ENCODE data around the gene RRP7A. TPM values are rescaled to one million over a fixed set of nuclear protein-coding genes. Genes with fewer than 3 reads are reported as not detected.
"Not testable (repeated sequence)": the region's sequence is repeated elsewhere in the genome, so short reads cannot be mapped to it uniquely, and the experiment has no call there.

Gene RRP7A
- total RNA-seq, 2 donors from 2014 or later: 13.7 to 23.4 TPM

- H3K36me3 ChIP-seq (replicated peaks in 1 of 2; ENCODE audit: insufficient read depth in 1 of 2, low read depth in 2 of 2); H3K4me3 ChIP-seq; H3K27ac ChIP-seq; intact Hi-C loops (cut with DNase I); H3K9me3 ChIP-seq; ATAC-seq; H3K27me3 ChIP-seq; DNase-seq: not testable (repeated sequence)
- H3K4me1 ChIP-seq: peaks cover 24% of the 10 kb centered on the region
- WGBS, 2 donors: 96% methylated on average over 7 of the region's 7 CpGs
These were observed 2.5 kb downstream of the RRP7A start for GRCh38 chr22:42517103-42517502.

GRCh38 chr22:42515896-42516295 lies 3.7 kb downstream of the RRP7A start:
- intact Hi-C loops (cut with DNase I): no loop called here
- H3K27ac ChIP-seq: peak overlapping the region in 2 of 4 donors; percentile 28 to 34
- no peaks in the 10 kb centered on the region for H3K27me3 ChIP-seq
- DNase-seq (peak; percentile 61 to 71 (median 64)), ATAC-seq (no peak)
- TF ChIP-seq CTCF (IDR thresholded peaks at IDR 0.05) (no peak), POLR2A (IDR thresholded peaks at IDR 0.05) (no peak)
- H3K36me3 ChIP-seq (replicated peaks in 1 of 2; ENCODE audit: insufficient read depth in 1 of 2, low read depth in 2 of 2): no peaks in the 10 kb centered on the region
- 44 to 46% methylated on average over 10 to 12 of the region's 14 CpGs for WGBS, 2 donors
- H3K4me1 ChIP-seq: peaks cover 24% of the 10 kb centered on the region
- no peaks in the 10 kb centered on the region for H3K9me3 ChIP-seq
- no peak overlapping the region for H3K4me3 ChIP-seq

DNA sequence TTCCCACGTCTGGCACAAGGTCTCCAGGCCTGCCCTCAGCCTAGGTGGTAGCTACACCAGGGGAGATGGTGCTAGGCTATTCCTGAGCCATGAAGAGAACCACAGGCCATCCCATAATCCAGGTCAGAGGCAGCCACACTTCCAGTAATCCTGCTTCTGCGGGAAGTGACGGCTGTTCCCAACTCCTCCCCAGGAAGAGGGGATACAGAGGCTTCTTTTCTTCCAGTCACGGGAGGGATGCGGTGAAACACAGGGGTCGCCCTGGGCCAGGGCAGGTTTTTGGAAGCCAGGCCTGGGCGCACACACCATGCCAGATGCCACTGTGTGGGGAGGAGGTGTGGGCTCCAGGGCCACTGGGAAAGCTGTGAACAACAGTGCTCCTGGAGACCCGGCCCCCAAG lies 4.3 kb downstream of the RRP7A start:
- DNase-seq; H3K27me3 ChIP-seq; H3K4me3 ChIP-seq; H3K9me3 ChIP-seq; H3K27ac ChIP-seq; H3K36me3 ChIP-seq (replicated peaks in 1 of 2; ENCODE audit: insufficient read depth in 1 of 2, low read depth in 2 of 2); intact Hi-C loops (cut with DNase I); ATAC-seq: not testable (repeated sequence)
- H3K4me1 ChIP-seq: peaks cover 24% of the 10 kb centered on the region
- 82 to 92% methylated on average over 2 to 8 of the region's 8 CpGs for WGBS, 2 donors

DNA sequence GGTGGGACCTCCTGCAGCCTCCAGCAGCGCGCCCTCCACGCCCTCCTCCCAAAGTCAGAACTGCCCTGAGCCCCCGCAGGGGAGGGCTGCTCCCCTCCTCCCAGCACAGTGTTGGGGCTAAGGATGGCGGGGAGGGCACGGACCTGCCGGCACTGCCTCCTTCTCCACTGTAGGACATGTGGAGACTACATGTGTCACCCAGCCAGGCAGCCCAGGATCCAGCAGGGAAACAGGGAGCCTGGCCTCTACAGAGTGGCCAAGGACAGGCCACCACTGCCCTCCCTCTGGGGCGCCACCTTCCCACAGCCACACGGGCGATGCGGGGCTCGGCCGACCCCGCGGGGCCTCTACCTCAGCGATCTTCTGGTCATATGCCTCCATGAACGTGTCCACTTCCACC lies 5.3 kb downstream of the RRP7A start:
- H3K27me3 ChIP-seq; H3K36me3 ChIP-seq (replicated peaks in 1 of 2; ENCODE audit: insufficient read depth in 1 of 2, low read depth in 2 of 2); H3K4me3 ChIP-seq; ATAC-seq; DNase-seq; H3K9me3 ChIP-seq; H3K27ac ChIP-seq; intact Hi-C loops (cut with DNase I): not testable (repeated sequence)
- H3K4me1 ChIP-seq: peaks cover 18% of the 10 kb centered on the region
- 84 to 93% methylated on average over 4 to 16 of the region's 17 CpGs for WGBS, 2 donors

- H3K9me3 ChIP-seq; H3K4me3 ChIP-seq; H3K27ac ChIP-seq; H3K27me3 ChIP-seq; DNase-seq; intact Hi-C loops (cut with DNase I); H3K36me3 ChIP-seq (replicated peaks in 1 of 2; ENCODE audit: insufficient read depth in 1 of 2, low read depth in 2 of 2): not testable (repeated sequence)
- peaks cover 12% of the 10 kb centered on the region for H3K4me1 ChIP-seq
- WGBS, 2 donors: 80 to 84% methylated on average over 20 to 22 of the region's 22 CpGs
- peak in 4 of 7 experiments; percentile 10 to 35 (median 24) for TF ChIP-seq CTCF (IDR thresholded peaks at IDR 0.05)
- ATAC-seq: peak; percentile 43
These were observed 7.2 kb downstream of the RRP7A start for GRCh38 chr22:42512273-42512990.

DNA sequence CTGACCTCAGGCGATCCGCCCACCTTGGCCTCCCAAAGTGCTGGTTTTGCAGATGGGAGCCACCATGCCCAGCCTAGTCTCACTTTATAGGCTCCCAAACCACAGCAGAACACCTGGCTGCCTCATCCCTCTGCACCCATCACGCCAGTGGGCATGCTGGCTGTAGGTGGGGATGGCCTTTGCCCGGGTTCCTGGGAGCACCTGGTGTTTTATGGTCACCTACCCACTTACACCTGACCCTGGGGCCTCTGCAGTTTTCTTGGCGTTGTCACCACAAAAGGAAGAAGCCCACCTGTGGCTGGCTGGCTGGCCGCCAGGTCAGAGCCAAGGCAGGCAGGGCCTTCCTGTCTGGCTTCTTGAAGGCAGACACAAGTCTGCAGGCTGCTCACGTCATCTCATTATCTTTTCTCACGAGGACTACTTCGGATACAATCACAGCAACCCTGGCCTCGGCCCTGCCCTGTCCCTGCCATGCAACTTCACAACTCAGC lies 8.2 kb downstream of the RRP7A start:
- TF ChIP-seq CTCF (IDR thresholded peaks at IDR 0.05): no peak
- no peak for TF ChIP-seq POLR2A (IDR thresholded peaks at IDR 0.05)
- ATAC-seq (no peak), DNase-seq (no peak)
- no peaks in the 10 kb centered on the region for H3K36me3 ChIP-seq (replicated peaks in 1 of 2; ENCODE audit: insufficient read depth in 1 of 2, low read depth in 2 of 2)
- H3K27ac ChIP-seq: no peak overlapping the region
- H3K27me3 ChIP-seq: no peaks in the 10 kb centered on the region
- H3K4me3 ChIP-seq: no peak overlapping the region
- intact Hi-C loops (cut with DNase I): no loop called here
- no peaks in the 10 kb centered on the region for H3K9me3 ChIP-seq
- H3K4me1 ChIP-seq: peaks cover 12% of the 10 kb centered on the region
- 79 to 95% methylated on average over 7 to 10 of the region's 10 CpGs for WGBS, 2 donors
